ENCODE results near the gene LLCFC1.
"Not testable (repeated sequence)": the region's sequence is repeated elsewhere in the genome, so short reads cannot be mapped to it uniquely, and the experiment has no call there.

LLCFC1 gene

DNA sequence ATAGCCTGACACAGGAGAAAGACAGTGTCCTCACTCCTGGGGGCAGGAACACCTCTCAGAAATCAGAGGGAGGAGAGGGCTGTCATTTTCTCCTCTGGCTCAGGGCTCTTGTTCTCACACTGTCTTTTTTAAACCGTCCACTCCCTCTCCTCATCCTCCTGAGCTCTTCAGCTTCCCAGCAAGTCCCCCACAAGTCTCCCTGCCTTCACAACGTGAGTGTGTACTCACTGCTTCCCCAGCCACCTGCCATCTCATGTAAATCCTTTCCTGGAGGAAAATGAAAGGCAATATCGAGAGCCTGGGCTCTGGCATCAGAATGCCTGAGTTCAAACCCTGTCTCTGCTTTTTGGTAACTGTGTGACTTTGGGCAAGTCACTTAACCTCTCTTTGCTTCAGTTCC lies 5.7 kb downstream of the LLCFC1 start:
- DNase-seq, result no peak

GRCh38 chr7:142948603-142949002 lies 9.3 kb downstream of the LLCFC1 start:
- no peak for DNase-seq

DNA sequence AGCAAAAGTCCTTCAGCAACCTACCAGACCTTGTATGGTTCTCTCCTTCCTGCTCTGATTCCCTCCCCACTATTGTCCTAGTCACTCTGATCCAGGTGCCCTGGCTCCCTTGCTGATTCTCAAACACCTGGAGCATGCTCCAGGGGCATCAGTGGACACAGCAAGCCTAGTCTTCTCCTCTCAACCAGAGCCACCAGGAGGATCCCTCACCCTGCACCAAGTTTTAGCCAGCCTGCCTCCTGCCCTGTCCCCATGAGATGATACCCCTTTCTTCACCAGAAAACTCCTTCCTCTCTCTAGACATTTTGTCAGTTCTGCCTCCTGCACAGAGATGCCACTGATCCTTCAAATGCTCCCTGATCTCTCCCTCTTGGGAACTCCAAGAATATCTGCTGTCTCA lies 11.0 kb downstream of the LLCFC1 start:
- no peak for DNase-seq

DNA sequence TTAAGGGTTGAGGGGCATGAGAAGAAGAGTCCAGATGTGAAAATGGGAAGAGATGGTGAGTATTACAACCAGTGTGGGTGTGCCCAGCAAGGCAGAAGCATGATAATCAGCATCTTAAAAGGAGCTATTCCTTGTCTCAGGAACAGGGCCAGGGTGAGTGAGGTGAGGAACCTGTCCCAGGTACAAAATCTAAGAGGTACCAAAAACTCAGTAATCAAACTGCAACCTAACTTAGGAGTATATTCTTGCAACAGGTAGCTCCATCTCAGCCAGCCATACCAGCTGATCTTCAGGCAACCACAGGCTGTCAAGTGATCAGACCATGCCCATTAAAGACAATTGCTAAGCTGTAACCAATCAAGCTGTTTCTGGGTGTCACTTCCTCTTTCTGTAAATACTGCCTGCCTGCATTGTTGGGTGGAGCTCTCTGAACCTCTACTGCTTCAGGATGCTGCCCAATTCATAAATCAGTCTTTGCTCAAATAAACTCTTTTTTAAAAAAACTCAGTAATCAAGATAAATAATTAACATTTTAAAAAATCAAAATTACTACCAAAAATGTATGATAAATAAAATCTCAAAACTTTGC lies 15.5 kb downstream of the LLCFC1 start:
- no peak for DNase-seq

GRCh38 chr7:142956951-142957623 lies 17.8 kb downstream of the LLCFC1 start:
- no peak for DNase-seq

GRCh38 chr7:142957723-142958122 lies 18.4 kb downstream of the LLCFC1 start:
- no peak for DNase-seq

DNA sequence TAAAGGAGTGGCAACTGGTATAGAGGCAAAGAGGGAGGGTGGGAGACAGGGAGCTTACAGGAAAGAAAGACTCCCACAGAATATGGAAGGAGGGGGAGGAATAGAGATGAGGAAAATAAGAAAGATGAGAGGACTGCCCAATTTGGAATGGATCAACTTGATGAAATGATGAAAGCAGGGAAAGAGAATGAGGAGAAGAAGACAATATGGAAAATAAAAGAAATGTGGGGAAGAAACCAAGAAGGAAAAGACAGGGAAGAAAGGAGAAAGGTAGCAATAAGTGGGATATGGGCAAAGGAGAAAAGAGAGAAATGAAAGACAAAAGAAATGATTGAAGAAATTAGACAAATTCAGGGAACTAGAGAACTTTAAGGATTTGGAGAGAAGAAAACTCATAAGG lies 19.9 kb downstream of the LLCFC1 start:
- no peak for DNase-seq

- no peak for DNase-seq
These were observed 21.8 kb downstream of the LLCFC1 start for GRCh38 chr7:142960955-142961512.

DNA sequence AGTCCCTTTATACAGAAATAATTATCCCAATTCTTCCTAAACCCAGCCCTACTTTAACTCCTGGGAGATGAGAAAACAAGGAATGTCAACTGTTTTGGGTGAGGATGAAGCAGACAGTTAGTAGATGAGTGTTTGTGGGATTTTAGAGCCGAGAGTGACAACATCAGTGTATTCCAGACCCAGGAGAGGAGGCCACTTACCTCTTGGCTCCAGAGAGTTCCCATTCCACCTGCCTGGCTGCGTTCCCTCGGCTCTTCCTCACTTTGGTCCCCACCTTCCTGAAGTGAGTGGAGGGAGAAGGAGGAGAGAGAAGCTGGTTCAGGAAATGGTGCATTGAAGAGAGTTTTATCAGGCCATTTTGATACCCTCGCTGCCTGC lies 22.3 kb downstream of the LLCFC1 start:
- no peak for DNase-seq

GRCh38 chr7:142961973-142962926 lies 23.0 kb downstream of the LLCFC1 start, which contains the start of gene KEL:
TSS of gene KEL (minus strand) at chr7:142962363. CDS start at chr7:142962206, 157 bp downstream.
- DNase-seq, result no peak

DNA sequence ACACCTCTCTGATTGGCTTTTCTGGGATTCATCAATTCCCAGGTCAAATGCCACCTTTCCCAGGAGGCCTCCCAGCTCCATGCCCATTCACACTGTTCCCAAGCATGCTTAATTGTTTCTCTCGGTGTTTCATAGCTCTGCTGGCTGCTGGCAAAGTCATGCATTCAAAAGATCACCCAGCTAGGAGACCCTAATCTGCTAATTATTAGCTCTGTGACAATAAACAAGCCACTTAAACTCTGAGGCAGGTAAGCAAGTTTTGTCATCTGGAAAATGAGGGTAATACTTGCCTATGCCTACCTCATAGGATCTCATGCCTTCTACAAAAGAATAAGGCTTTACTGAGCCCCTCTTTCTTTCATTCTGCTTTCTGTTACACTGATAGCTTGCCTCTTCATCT lies 23.7 kb downstream of the LLCFC1 start:
- DNase-seq, result no peak

- no peak for DNase-seq
These were observed 24.7 kb downstream of the LLCFC1 start for GRCh38 chr7:142963993-142964392.

GRCh38 chr7:142964502-142965246 lies 25.4 kb downstream of the LLCFC1 start:
- no peak for DNase-seq

DNA sequence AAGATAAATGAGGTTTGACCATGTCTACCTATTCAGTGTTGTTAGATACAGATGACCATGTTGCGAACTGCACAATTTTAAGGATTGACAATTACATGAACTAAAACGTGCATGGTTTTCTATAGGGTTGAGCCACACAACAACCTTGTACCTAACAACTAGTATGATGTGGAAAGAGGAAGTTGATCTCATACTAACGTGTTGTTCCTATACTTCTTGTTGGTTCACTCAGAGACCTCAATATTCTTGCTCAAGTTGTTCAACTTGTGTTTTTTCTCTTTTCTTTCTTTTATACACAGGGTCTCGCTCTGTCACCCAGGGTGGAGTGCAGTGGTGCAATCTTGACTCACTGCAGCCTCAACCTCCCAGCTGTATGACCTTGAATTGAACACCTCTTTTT lies 28.9 kb downstream of the LLCFC1 start:
- no peak for DNase-seq

- DNase-seq, result no peak
These were observed 29.9 kb downstream of the LLCFC1 start for GRCh38 chr7:142969183-142969582.

DNA sequence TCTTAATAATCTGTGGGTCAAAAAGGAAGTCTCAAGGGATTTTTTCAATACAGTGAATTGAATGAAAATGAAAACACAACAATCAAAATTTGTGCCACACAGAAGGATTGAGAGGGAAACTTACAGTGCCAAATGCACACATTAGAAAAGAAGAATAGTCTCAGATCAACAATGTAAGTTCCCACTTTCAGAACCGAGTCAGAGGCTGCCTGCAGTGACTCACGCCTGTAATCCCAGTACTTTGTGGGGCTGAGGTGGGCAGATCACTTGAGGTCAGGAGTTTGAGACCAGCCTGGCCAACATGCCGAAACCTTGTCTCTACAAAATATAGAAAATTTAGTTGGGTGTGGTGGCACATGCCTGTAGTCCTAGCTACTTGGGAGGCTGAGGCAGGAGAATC lies 35.3 kb downstream of the LLCFC1 start:
- no peak for DNase-seq

- DNase-seq, result not testable (repeated sequence)
These were observed 39.1 kb downstream of the LLCFC1 start for GRCh38 chr7:142978402-142978801.

DNA sequence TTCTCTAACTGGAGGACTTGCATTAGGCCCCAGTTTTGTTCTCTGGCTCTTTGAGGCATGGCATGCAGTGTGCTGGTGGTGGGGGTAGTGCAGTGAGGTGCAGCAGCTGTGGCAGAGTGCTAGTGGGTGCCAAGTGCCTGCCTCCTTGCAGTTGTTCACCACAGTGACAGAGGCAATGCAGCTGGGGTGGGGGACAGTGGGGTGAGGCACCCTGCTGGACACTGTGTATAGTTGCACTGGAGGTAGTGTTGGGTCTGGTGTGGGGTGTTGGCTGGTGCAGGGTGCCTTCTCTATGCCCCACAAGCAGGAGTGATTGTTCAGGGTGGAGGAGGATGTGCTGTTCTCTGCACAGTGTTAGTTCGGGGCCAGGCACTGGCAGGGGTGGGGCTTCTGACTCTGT lies 44.5 kb downstream of the LLCFC1 start:
- DNase-seq, result no peak

- no peak for DNase-seq
These were observed 45.0 kb downstream of the LLCFC1 start for GRCh38 chr7:142984297-142984696.

All from stimulated activated CD4-positive, alpha-beta T cell treated with anti-CD3 and anti-CD28 coated beads, Interleukin-4, amount 100 ng/mL, for 24 hours (primary cell).